Loucy (cell line): ENCODE measurements around the gene CGA.

Experiments used
- CTCF ChIP-seq: fragments of 200-600 bp; sonication (generic); conservative IDR thresholded peaks from 2 replicates; pipeline ENCODE4 v1.5.1; 2014; ENCODE audit warnings: mild to moderate bottlenecking, antibody characterized with exemption, low read length
- EZH2phosphoT487 ChIP-seq: fragments of 200-600 bp; IDR thresholded peaks from 2 replicates; pipeline ENCODE4 v1.6.1; 2018; ENCODE audit warnings: antibody characterized with exemption, mild to moderate bottlenecking, moderate library complexity, borderline replicate concordance

GRCh38 chr6:87101067-87101466, 6.2 kb upstream of the CGA start:
- TF ChIP-seq CTCF, result no peak
- TF ChIP-seq EZH2phosphoT487, result no peak
